ENCODE data around the gene IVD.

GRCh38 chr15:40467261-40467615, 61.6 kb downstream of the IVD start:
- TF ChIP-seq EZH2 (IDR thresholded peaks at IDR 0.05) (no peak), POLR2AphosphoS5 (IDR thresholded peaks at IDR 0.05; ENCODE audit: borderline replicate concordance, low read depth, low read length) (no peak)
